Cardiac fibroblast (primary cell): ENCODE measurements around the gene RFX2.

Experiments used
- DNase-seq, 2 donors: peaks; one replicate each; pipeline versions ENCODE4 v3.0.0 to v3.0.0-alpha.2; 2010; ENCODE audit warnings: low read depth in 2 of 2
- H3K4me3 ChIP-seq, 2 donors: replicated peaks in 1 of 2; 1 replicate in 1 of 2; 2 replicates in 1 of 2; pipeline ENCODE4 v1.5.1; 2011; ENCODE audit warnings: low read depth in 2 of 2, low read length in 2 of 2, mild to moderate bottlenecking in 2 of 2, moderate library complexity in 1 of 2
- CTCF ChIP-seq: IDR thresholded peaks from one replicate; pipeline ENCODE4 v1.5.1; 2011; ENCODE audit warnings: low read depth, mild to moderate bottlenecking, low read length, inconsistent platforms

RFX2 gene

GRCh38 chr19:6110360-6110977 is at the start of gene RFX2:
TSS of gene RFX2 (minus strand) at chr19:6110500. CDS start at chr19:6047496, 63,004 bp downstream.
- TF ChIP-seq CTCF, result no peak
- peak within 1 kb of the TSS; percentile 61 to 63 for H3K4me3 ChIP-seq
- DNase-seq, result peak; percentile 99

DNA sequence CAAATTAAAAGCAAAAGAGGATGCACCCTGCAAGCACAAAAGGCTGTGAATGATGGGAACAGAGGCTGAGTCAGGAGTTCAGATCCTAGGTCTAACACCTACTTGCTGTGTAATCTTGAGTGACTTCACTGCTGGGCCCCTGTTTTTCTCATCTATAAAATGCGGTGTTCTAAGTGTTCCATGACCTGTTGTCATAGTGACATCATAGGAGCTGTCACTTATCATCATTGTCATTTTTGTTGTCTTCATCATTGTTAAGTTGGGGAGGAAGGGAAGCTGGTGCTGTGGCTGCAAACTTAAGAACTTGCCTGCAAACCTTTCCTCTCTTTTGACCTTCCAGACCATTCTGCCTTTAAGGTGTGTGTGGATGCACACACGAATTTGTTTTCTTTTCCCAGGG is 45.7 kb upstream of the RFX2 start:
- no peak for DNase-seq
- TF ChIP-seq CTCF, result no peak
- no peak overlapping the region for H3K4me3 ChIP-seq

DNA sequence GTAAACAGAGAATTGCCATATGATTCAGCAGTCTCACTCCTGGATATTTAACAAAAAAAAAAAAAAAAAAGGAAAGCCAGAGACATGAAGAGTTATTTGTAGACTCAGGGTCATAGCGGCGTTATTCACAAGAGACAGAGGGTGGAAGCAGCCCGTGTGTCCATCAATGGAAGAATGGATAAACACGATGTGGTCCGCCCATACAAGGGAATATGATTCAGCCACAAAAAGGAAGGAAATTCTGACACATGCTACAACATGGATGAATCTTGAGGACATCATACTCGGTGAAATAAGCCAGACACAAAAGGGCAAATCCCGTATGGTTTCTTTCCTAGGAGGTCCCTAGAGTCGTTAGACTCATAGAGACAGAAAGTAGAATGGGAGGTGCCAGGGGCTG is 40.0 kb upstream of the RFX2 start:
- TF ChIP-seq CTCF, result no peak
- DNase-seq, result peak in 1 of 2 donors; percentile 11
- no peak overlapping the region for H3K4me3 ChIP-seq

DNA sequence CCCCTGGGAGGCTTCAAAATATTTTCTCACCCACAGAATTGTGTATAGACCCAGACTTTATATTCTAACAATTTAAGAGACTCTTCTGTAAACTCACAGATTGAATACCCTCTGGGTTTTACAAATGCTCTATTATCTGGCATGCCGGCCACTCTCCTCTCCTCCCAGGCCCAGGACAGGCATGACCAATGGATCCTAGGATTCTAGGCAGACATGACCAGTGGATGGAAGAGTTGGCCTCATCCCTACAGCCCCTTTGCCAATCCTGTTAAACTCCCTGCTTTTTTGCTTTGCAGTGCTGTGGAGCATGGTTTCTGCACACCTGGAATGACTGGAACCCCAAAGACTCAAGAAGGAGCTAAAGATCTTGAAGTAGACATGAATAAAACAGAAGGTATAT is 30.9 kb upstream of the RFX2 start:
- DNase-seq, result no peak
- no peak overlapping the region for H3K4me3 ChIP-seq
- TF ChIP-seq CTCF, result no peak

DNA sequence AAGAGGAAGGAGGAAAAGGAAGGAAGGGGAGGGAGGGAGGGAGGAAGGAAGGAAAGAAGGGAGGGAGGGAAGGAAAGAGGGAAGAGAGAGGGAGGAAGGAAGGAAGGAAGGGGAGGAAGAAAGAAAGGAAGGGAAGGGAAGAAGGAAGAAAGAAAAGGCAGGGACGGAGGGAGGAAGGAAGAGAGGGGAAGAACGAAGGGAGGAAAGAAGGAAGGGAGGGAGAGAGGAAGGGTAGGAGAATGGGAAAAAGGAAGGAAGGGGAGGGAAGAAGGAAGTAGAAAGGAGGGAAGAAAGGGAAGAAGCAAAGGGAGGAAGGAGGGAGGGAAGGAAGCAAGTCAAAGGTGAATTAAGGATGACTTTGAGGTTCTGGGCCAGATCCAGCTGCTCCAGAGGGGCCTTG is 28.2 kb upstream of the RFX2 start:
- no peak overlapping the region for H3K4me3 ChIP-seq
- TF ChIP-seq CTCF, result no peak
- DNase-seq, result no peak

GRCh38 chr19:6138066-6138465 is 27.8 kb upstream of the RFX2 start:
- no peak overlapping the region for H3K4me3 ChIP-seq
- DNase-seq, result no peak
- no peak for TF ChIP-seq CTCF

DNA sequence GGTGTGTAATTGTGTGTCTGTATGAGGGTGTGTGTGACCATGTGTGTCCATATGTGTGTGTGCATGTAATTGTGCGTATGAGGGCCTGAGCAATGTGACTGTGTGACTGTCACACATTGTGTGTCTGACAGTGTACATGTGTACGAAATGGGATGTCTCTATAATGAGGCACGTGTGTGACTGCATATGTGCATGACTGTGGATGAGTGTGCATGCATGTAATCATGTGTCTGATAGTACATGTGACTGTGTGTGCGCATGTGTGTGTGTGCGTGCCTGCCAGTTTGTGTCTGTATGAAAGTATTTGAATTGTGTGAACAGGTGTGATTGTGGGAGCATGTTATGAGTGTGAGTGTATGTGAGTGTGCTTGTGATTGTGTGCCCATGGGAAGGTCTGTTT is 22.9 kb upstream of the RFX2 start:
- no peak for TF ChIP-seq CTCF
- no peak for DNase-seq
- no peak overlapping the region for H3K4me3 ChIP-seq
